ENCODE data around the gene L1TD1.

- TF ChIP-seq EP300 (IDR thresholded peaks at IDR 0.05) = no peak
- TF ChIP-seq CTCF (IDR thresholded peaks at IDR 0.05) = no peak
- TF ChIP-seq POLR2A (IDR thresholded peaks at IDR 0.05) = no peak
Measured at GRCh38 chr1:62227496-62227895, 32.8 kb downstream of the L1TD1 start.

All from ovary (tissue), 3 donors.